ENCODE data around the gene LSM2. TPM values are rescaled to one million over a fixed set of nuclear protein-coding genes. Genes with fewer than 3 reads are reported as not detected.

The LSM2 gene
- total RNA-seq, 2 donors from 2014 or later = 21.0 to 22.4 TPM

- intact Hi-C loops (cut with DNase I) = no loop called here
- peak in 1 of 4 donors; percentile 23 for DNase-seq
- no peak for TF ChIP-seq CTCF (IDR thresholded peaks at IDR 0.05)
- no peak for TF ChIP-seq POLR2A (IDR thresholded peaks at IDR 0.05)
- 69 to 73% methylated on average over 15 of the region's 15 CpGs for WGBS, 2 donors
- no peak for ATAC-seq
- Histone ChIP-seq H3K9me3 (no peaks in the 10 kb centered on the region), H3K27ac (peak overlapping the region in 2 of 4 donors; percentile 73 to 83), H3K27me3 (no peaks in the 10 kb centered on the region), H3K4me1 (peaks cover 37% of the 10 kb centered on the region), H3K4me3 (no peak overlapping the region), H3K36me3 (replicated peaks in 1 of 2; ENCODE audit: insufficient read depth in 1 of 2, low read depth in 2 of 2) (no peaks in the 10 kb centered on the region)
Observed at GRCh38 chr6:31831350-31832215, 24.8 kb upstream of the LSM2 start.

GRCh38 chr6:31830886-31831335, 24.1 kb upstream of the LSM2 start:
- H3K4me1 ChIP-seq = peaks cover 37% of the 10 kb centered on the region
- 31 to 32% methylated on average over 6 of the region's 6 CpGs for WGBS, 2 donors
- peak overlapping the region in 3 of 4 donors; percentile 63 to 83 (median 73) for H3K27ac ChIP-seq
- no peaks in the 10 kb centered on the region for H3K27me3 ChIP-seq
- no peaks in the 10 kb centered on the region for H3K9me3 ChIP-seq
- no peaks in the 10 kb centered on the region for H3K36me3 ChIP-seq (replicated peaks in 1 of 2; ENCODE audit: insufficient read depth in 1 of 2, low read depth in 2 of 2)
- TF ChIP-seq POLR2A (IDR thresholded peaks at IDR 0.05) = no peak
- no peak for TF ChIP-seq CTCF (IDR thresholded peaks at IDR 0.05)
- ATAC-seq (no peak), DNase-seq (no peak)
- intact Hi-C loops (cut with DNase I) = no loop called here
- H3K4me3 ChIP-seq = peak overlapping the region in 1 of 2 donors; percentile 56

- no peaks in the 10 kb centered on the region for H3K36me3 ChIP-seq (replicated peaks in 1 of 2; ENCODE audit: insufficient read depth in 1 of 2, low read depth in 2 of 2)
- H3K27ac ChIP-seq = peak overlapping the region in 3 of 4 donors; percentile 63 to 83 (median 73)
- no peaks in the 10 kb centered on the region for H3K9me3 ChIP-seq
- TF ChIP-seq CTCF (IDR thresholded peaks at IDR 0.05) (peak in 6 of 7 experiments; percentile 15 to 84 (median 50)), POLR2A (IDR thresholded peaks at IDR 0.05) (no peak)
- H3K27me3 ChIP-seq = no peaks in the 10 kb centered on the region
- intact Hi-C loops (cut with DNase I) = no loop called here
- DNase-seq = peak in 2 of 4 donors; percentile 19 to 42
- ATAC-seq = no peak
- H3K4me3 ChIP-seq = peak overlapping the region in 1 of 2 donors; percentile 56
- H3K4me1 ChIP-seq = peaks cover 44% of the 10 kb centered on the region
- WGBS, 2 donors = 0 to 1% methylated on average over 13 to 15 of the region's 15 CpGs
Observed at GRCh38 chr6:31829633-31830283, 23.0 kb upstream of the LSM2 start.

- peak within 1 kb of the TSS; percentile 89 to 100 (median 97) for H3K27ac ChIP-seq
- intact Hi-C loops (cut with DNase I) = no loop called here
- no peaks in the 10 kb centered on the region for H3K27me3 ChIP-seq
- H3K4me1 ChIP-seq = peaks cover 59% of the 10 kb centered on the region
- H3K9me3 ChIP-seq = no peaks in the 10 kb centered on the region
- ATAC-seq (peak; percentile 89), DNase-seq (peak; percentile 99 to 100 (median 100))
- H3K4me3 ChIP-seq = peak within 1 kb of the TSS; percentile 39 to 55
- TF ChIP-seq POLR2A (IDR thresholded peaks at IDR 0.05) = peak; percentile 100
- peak in 2 of 7 experiments; percentile 5 to 11 for TF ChIP-seq CTCF (IDR thresholded peaks at IDR 0.05)
- 0 to 1% methylated on average over 12 to 51 of the region's 56 CpGs for WGBS, 2 donors
- H3K36me3 ChIP-seq (replicated peaks in 1 of 2; ENCODE audit: insufficient read depth in 1 of 2, low read depth in 2 of 2) = no peaks in the 10 kb centered on the region
Observed at GRCh38 chr6:31827286-31828079, 20.7 kb upstream of the LSM2 start, which contains the start of gene HSPA1B. TSS of gene HSPA1B (plus strand) at chr6:31827738. CDS start at chr6:31827951, 213 bp downstream.
